B cell (primary cell): Measurements from ENCODE around the gene RGPD6.
"Not testable (repeated sequence)": the region's sequence is repeated elsewhere in the genome, so short reads cannot be mapped to it uniquely, and the experiment has no call there.

Experiments
- EZH2 ChIP-seq: IDR thresholded peaks from 2 replicates; pipeline ENCODE4 v1.6.1; 2012; ENCODE audit warnings: borderline replicate concordance, low read depth, mild to moderate bottlenecking, moderate library complexity, low read length; ENCODE audit not compliant: insufficient read depth, poor library complexity, severe bottlenecking
- TF ChIP-seq, protein P1 (sequence below): fragments of 200-600 bp; IDR thresholded peaks from one replicate; pipeline ENCODE4 v1.8.0; 2022; ENCODE audit warnings: antibody characterized with exemption, mild to moderate bottlenecking

DNA sequence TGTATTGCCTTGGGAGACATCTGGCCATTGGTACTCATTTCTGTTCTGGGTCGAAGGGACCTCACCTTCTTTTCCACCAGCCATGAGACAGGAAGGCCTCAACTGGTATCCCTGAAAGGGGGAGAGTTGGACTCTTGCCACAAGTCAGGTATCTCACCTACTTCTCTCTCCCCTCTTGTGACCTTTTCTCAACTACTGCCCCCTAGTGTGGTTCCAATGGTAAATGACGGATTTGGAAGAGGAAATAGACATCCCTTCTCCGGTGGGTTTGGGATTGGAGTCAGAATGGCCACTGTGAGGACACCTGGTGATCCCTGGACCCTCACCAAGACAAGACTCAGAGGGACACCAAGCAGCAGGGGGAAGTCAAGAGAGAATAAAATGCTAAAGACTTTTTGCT is 82.5 kb downstream of the RGPD6 start:
- TF ChIP-seq, protein P1, sequence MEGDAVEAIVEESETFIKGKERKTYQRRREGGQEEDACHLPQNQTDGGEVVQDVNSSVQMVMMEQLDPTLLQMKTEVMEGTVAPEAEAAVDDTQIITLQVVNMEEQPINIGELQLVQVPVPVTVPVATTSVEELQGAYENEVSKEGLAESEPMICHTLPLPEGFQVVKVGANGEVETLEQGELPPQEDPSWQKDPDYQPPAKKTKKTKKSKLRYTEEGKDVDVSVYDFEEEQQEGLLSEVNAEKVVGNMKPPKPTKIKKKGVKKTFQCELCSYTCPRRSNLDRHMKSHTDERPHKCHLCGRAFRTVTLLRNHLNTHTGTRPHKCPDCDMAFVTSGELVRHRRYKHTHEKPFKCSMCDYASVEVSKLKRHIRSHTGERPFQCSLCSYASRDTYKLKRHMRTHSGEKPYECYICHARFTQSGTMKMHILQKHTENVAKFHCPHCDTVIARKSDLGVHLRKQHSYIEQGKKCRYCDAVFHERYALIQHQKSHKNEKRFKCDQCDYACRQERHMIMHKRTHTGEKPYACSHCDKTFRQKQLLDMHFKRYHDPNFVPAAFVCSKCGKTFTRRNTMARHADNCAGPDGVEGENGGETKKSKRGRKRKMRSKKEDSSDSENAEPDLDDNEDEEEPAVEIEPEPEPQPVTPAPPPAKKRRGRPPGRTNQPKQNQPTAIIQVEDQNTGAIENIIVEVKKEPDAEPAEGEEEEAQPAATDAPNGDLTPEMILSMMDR, result not testable (repeated sequence)
- not testable (repeated sequence) for TF ChIP-seq EZH2
